Measurements from ENCODE around the gene RNF227. TPM values are rescaled to one million over a fixed set of nuclear protein-coding genes. Genes with fewer than 3 reads are reported as not detected.
"Not testable (repeated sequence)": the region's sequence is repeated elsewhere in the genome, so short reads cannot be mapped to it uniquely, and the experiment has no call there.

The RNF227 gene
- polyA plus RNA-seq, 1 donor = 3.5 TPM

GRCh38 chr17:7887482-7888183 is 28.5 kb downstream of the RNF227 start:
- peak; percentile 97 for DNase-seq

- no peak for DNase-seq
These were observed 29.0 kb downstream of the RNF227 start for GRCh38 chr17:7887038-7887481.

GRCh38 chr17:7886227-7887037 is 29.7 kb downstream of the RNF227 start:
- peak; percentile 57 for DNase-seq

- DNase-seq = peak; percentile 60
These were observed 30.5 kb downstream of the RNF227 start for GRCh38 chr17:7885367-7886226.

- DNase-seq = no peak
These were observed 31.3 kb downstream of the RNF227 start for GRCh38 chr17:7884581-7885366.

GRCh38 chr17:7883781-7884386 is 32.2 kb downstream of the RNF227 start:
- peak; percentile 42 for DNase-seq

GRCh38 chr17:7882629-7883028 is 33.5 kb downstream of the RNF227 start:
- no peak for DNase-seq

- DNase-seq = no peak
These were observed 34.0 kb downstream of the RNF227 start for GRCh38 chr17:7882068-7882467.

- no peak for DNase-seq
These were observed 34.6 kb downstream of the RNF227 start for GRCh38 chr17:7881276-7882054.

- no peak for DNase-seq
These were observed 35.8 kb downstream of the RNF227 start for GRCh38 chr17:7880076-7880868.

GRCh38 chr17:7878234-7878633 is 37.9 kb downstream of the RNF227 start:
- no peak for DNase-seq

GRCh38 chr17:7875804-7876370 is 40.2 kb downstream of the RNF227 start:
- DNase-seq = no peak

GRCh38 chr17:7873051-7873450 is 43.0 kb downstream of the RNF227 start:
- no peak for DNase-seq

- DNase-seq = no peak
These were observed 48.2 kb downstream of the RNF227 start for GRCh38 chr17:7867881-7868329.

- DNase-seq = no peak
These were observed 51.0 kb downstream of the RNF227 start for GRCh38 chr17:7864995-7865650.

GRCh38 chr17:7864384-7864783 is 51.7 kb downstream of the RNF227 start:
- not testable (repeated sequence) for DNase-seq
